ENCODE measurements around the gene PCDHA4. TPM values are rescaled to one million over a fixed set of nuclear protein-coding genes. Genes with fewer than 3 reads are reported as not detected.
"Not testable (repeated sequence)": the region's sequence is repeated elsewhere in the genome, so short reads cannot be mapped to it uniquely, and the experiment has no call there.

PCDHA4 gene
- total RNA-seq, 1 experiment from 2014 or later = 4.8 TPM

DNA sequence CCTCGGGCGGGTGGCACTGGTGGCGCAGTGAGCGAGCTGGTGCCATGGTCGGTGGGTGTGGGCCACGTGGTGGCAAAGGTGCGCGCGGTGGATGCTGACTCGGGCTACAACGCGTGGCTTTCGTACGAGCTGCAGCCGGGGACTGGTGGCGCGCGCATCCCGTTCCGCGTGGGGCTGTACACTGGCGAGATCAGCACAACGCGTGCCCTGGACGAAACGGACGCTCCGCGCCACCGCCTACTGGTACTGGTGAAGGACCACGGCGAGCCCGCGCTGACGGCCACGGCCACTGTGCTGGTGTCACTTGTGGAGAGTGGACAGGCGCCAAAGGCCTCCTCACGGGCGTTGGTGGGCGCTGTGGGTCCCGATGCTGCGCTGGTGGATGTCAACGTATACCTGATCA, 2.0 kb downstream of the PCDHA4 start:
- H3K27me3 Mint-ChIP-seq (ENCODE audit: unreplicated experiment) = no peaks in the 10 kb centered on the region
- H3K4me1 Mint-ChIP-seq (ENCODE audit: low read depth, unreplicated experiment) = no peaks in the 10 kb centered on the region
- intact Hi-C loops (cut with micrococcal nuclease; ENCODE audit: unreplicated experiment) = loop anchor here (10.0 kb wide), 1 partner anchor 746 kb away; no protein-coding TSS in a partner anchor
- H3K4me3 Mint-ChIP-seq (ENCODE audit: low read depth, unreplicated experiment) = no peak overlapping the region
- TF ChIP-seq, protein P1, sequence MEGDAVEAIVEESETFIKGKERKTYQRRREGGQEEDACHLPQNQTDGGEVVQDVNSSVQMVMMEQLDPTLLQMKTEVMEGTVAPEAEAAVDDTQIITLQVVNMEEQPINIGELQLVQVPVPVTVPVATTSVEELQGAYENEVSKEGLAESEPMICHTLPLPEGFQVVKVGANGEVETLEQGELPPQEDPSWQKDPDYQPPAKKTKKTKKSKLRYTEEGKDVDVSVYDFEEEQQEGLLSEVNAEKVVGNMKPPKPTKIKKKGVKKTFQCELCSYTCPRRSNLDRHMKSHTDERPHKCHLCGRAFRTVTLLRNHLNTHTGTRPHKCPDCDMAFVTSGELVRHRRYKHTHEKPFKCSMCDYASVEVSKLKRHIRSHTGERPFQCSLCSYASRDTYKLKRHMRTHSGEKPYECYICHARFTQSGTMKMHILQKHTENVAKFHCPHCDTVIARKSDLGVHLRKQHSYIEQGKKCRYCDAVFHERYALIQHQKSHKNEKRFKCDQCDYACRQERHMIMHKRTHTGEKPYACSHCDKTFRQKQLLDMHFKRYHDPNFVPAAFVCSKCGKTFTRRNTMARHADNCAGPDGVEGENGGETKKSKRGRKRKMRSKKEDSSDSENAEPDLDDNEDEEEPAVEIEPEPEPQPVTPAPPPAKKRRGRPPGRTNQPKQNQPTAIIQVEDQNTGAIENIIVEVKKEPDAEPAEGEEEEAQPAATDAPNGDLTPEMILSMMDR (IDR thresholded peaks at IDR 0.05; ENCODE audit: unreplicated experiment) = no peak
- peaks cover 15% of the 10 kb centered on the region for H3K9me3 Mint-ChIP-seq (ENCODE audit: low read depth, unreplicated experiment)
- BruUV-seq (replicated peaks) = no TSS peak
- CTCF ChIA-PET = no interaction called here
- no peak overlapping the region for H3K27ac Mint-ChIP-seq (ENCODE audit: unreplicated experiment)
- no peak for DNase-seq
- peaks cover 15% of the 10 kb centered on the region for H3K36me3 Mint-ChIP-seq (ENCODE audit: insufficient read depth, unreplicated experiment)

- H3K27me3 Mint-ChIP-seq (ENCODE audit: unreplicated experiment) = no peaks in the 10 kb centered on the region
- CTCF ChIA-PET = no interaction called here
- no peaks in the 10 kb centered on the region for H3K4me1 Mint-ChIP-seq (ENCODE audit: low read depth, unreplicated experiment)
- intact Hi-C loops (cut with micrococcal nuclease; ENCODE audit: unreplicated experiment) = no loop called here
- H3K4me3 Mint-ChIP-seq (ENCODE audit: low read depth, unreplicated experiment) = no peak within 1 kb of the TSS
- DNase-seq = no peak
- H3K27ac Mint-ChIP-seq (ENCODE audit: unreplicated experiment) = no peak within 1 kb of the TSS
- peaks cover 7% of the 10 kb centered on the region for H3K9me3 Mint-ChIP-seq (ENCODE audit: low read depth, unreplicated experiment)
- no peaks in the 10 kb centered on the region for H3K36me3 Mint-ChIP-seq (ENCODE audit: insufficient read depth, unreplicated experiment)
- no TSS peak for BruUV-seq (replicated peaks)
- TF ChIP-seq, protein P1 (IDR thresholded peaks at IDR 0.05; ENCODE audit: unreplicated experiment) = no peak
Measured at GRCh38 chr5:140821375-140822280, 14.8 kb downstream of the PCDHA4 start, which contains the start of gene PCDHA5. TSS of gene PCDHA5 (plus strand) at chr5:140821613.

DNA sequence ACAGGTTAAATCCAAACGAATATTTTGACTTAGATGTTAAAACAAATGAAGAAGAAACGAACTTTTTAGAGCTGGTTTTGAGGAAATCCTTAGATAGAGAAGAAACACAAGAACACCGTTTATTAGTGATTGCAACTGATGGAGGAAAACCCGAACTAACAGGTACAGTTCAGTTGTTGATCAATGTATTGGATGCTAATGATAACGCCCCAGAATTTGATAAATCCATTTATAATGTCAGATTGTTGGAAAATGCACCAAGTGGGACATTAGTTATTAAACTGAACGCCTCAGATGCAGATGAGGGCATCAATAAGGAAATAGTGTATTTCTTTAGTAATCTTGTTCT, 15.4 kb downstream of the PCDHA4 start:
- CTCF ChIA-PET = no interaction called here
- no peak overlapping the region for H3K4me3 Mint-ChIP-seq (ENCODE audit: low read depth, unreplicated experiment)
- no peak for DNase-seq
- H3K9me3 Mint-ChIP-seq (ENCODE audit: low read depth, unreplicated experiment) = peaks cover 7% of the 10 kb centered on the region
- no peak overlapping the region for H3K27ac Mint-ChIP-seq (ENCODE audit: unreplicated experiment)
- H3K4me1 Mint-ChIP-seq (ENCODE audit: low read depth, unreplicated experiment) = no peaks in the 10 kb centered on the region
- TF ChIP-seq, protein P1 (IDR thresholded peaks at IDR 0.05; ENCODE audit: unreplicated experiment) = no peak
- intact Hi-C loops (cut with micrococcal nuclease; ENCODE audit: unreplicated experiment) = no loop called here
- no TSS peak for BruUV-seq (replicated peaks)
- H3K36me3 Mint-ChIP-seq (ENCODE audit: insufficient read depth, unreplicated experiment) = no peaks in the 10 kb centered on the region
- H3K27me3 Mint-ChIP-seq (ENCODE audit: unreplicated experiment) = no peaks in the 10 kb centered on the region

DNA sequence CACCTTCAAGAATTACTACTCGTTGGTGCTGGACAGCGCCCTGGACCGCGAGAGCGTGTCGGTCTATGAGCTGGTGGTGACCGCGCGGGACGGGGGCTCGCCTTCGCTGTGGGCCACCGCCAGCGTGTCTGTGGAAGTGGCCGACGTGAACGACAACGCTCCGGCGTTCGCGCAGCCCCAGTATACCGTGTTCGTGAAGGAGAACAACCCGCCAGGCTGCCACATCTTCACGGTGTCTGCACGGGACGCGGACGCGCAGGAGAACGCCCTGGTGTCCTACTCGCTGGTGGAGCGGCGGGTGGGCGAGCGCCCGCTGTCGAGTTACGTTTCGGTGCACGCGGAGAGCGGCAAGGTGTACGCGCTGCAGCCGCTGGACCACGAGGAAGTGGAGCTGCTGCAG, 16.1 kb downstream of the PCDHA4 start:
- H3K9me3 Mint-ChIP-seq (ENCODE audit: low read depth, unreplicated experiment); intact Hi-C loops (cut with micrococcal nuclease; ENCODE audit: unreplicated experiment); CTCF ChIA-PET; H3K27me3 Mint-ChIP-seq (ENCODE audit: unreplicated experiment); H3K27ac Mint-ChIP-seq (ENCODE audit: unreplicated experiment); H3K36me3 Mint-ChIP-seq (ENCODE audit: insufficient read depth, unreplicated experiment); BruUV-seq (replicated peaks); H3K4me3 Mint-ChIP-seq (ENCODE audit: low read depth, unreplicated experiment); DNase-seq; H3K4me1 Mint-ChIP-seq (ENCODE audit: low read depth, unreplicated experiment): not testable (repeated sequence)

DNA sequence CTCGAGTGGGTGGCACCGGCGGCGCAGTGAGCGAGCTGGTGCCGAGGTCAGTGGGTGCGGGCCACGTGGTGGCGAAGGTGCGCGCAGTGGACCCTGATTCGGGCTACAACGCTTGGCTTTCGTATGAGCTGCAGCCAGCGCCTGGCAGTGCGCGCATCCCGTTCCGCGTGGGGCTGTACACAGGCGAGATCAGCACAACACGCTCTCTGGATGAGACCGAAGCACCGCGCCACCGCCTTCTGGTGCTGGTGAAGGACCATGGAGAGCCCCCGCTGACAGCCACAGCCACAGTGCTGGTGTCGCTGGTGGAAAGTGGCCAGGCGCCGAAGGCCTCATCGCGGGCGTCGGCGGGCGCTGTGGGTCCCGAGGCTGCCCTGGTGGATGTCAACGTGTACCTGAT, 16.6 kb downstream of the PCDHA4 start:
- Mint-ChIP-seq H3K36me3 (ENCODE audit: insufficient read depth, unreplicated experiment) (no peaks in the 10 kb centered on the region), H3K9me3 (ENCODE audit: low read depth, unreplicated experiment) (peaks cover 9% of the 10 kb centered on the region), H3K4me1 (ENCODE audit: low read depth, unreplicated experiment) (no peaks in the 10 kb centered on the region), H3K27me3 (ENCODE audit: unreplicated experiment) (no peaks in the 10 kb centered on the region), H3K27ac (ENCODE audit: unreplicated experiment) (no peak overlapping the region), H3K4me3 (ENCODE audit: low read depth, unreplicated experiment) (no peak overlapping the region)
- TF ChIP-seq, protein P1 (IDR thresholded peaks at IDR 0.05; ENCODE audit: unreplicated experiment) = no peak
- no TSS peak for BruUV-seq (replicated peaks)
- CTCF ChIA-PET = no interaction called here
- no peak for DNase-seq
- intact Hi-C loops (cut with micrococcal nuclease; ENCODE audit: unreplicated experiment) = no loop called here
